ENCODE measurements around the gene OLFML1. TPM values are rescaled to one million over a fixed set of nuclear protein-coding genes. Genes with fewer than 3 reads are reported as not detected.

The OLFML1 gene
- total RNA-seq (2014; rRNA removed; shearing (Covaris generic)): 0.05 TPM in 1 of 2 replicates, not detected in the other
- polyA plus RNA-seq (2014; cell fraction: nucleus; rRNA removed): not detected in 2 replicates

GRCh38 chr11:7485186-7486097 lies at the start of gene OLFML1:
OLFML1 (plus strand) TSS chr11:7485506; CDS start chr11:7485876, 370 bp downstream.
- DNase-seq (ENCODE audit: extremely low read depth, low read depth): no peak

GRCh38 chr11:7436146-7436545 lies 49.2 kb upstream of the OLFML1 start:
- no peak for DNase-seq (ENCODE audit: extremely low read depth, low read depth)

- DNase-seq (ENCODE audit: extremely low read depth, low read depth): no peak
These were observed 48.6 kb upstream of the OLFML1 start for GRCh38 chr11:7436657-7437056.

- no peak for DNase-seq (ENCODE audit: extremely low read depth, low read depth)
These were observed 47.6 kb upstream of the OLFML1 start for GRCh38 chr11:7437696-7438095.

- DNase-seq (ENCODE audit: extremely low read depth, low read depth): no peak
These were observed 45.5 kb upstream of the OLFML1 start for GRCh38 chr11:7439746-7440320.

- peak; percentile 44 for DNase-seq (ENCODE audit: extremely low read depth, low read depth)
These were observed 42.6 kb upstream of the OLFML1 start for GRCh38 chr11:7442588-7443215.

- DNase-seq (ENCODE audit: extremely low read depth, low read depth): no peak
These were observed 41.0 kb upstream of the OLFML1 start for GRCh38 chr11:7444091-7444981.

- no peak for DNase-seq (ENCODE audit: extremely low read depth, low read depth)
These were observed 39.7 kb upstream of the OLFML1 start for GRCh38 chr11:7445564-7445963.

- DNase-seq (ENCODE audit: extremely low read depth, low read depth): no peak
These were observed 37.1 kb upstream of the OLFML1 start for GRCh38 chr11:7448201-7448600.

GRCh38 chr11:7449211-7449840 lies 36.0 kb upstream of the OLFML1 start:
- DNase-seq (ENCODE audit: extremely low read depth, low read depth): no peak

- no peak for DNase-seq (ENCODE audit: extremely low read depth, low read depth)
These were observed 35.5 kb upstream of the OLFML1 start for GRCh38 chr11:7449841-7450214.

GRCh38 chr11:7450836-7451235 lies 34.5 kb upstream of the OLFML1 start:
- DNase-seq (ENCODE audit: extremely low read depth, low read depth): no peak

GRCh38 chr11:7451520-7451919 lies 33.8 kb upstream of the OLFML1 start:
- no peak for DNase-seq (ENCODE audit: extremely low read depth, low read depth)

- DNase-seq (ENCODE audit: extremely low read depth, low read depth): no peak
These were observed 33.3 kb upstream of the OLFML1 start for GRCh38 chr11:7451952-7452494.

GRCh38 chr11:7454854-7455253 lies 30.5 kb upstream of the OLFML1 start:
- DNase-seq (ENCODE audit: extremely low read depth, low read depth): no peak

- DNase-seq (ENCODE audit: extremely low read depth, low read depth): no peak
These were observed 28.1 kb upstream of the OLFML1 start for GRCh38 chr11:7457211-7457610.

- no peak for DNase-seq (ENCODE audit: extremely low read depth, low read depth)
These were observed 22.6 kb upstream of the OLFML1 start for GRCh38 chr11:7462706-7463105.

GRCh38 chr11:7467652-7468051 lies 17.7 kb upstream of the OLFML1 start:
- DNase-seq (ENCODE audit: extremely low read depth, low read depth): no peak

- no peak for DNase-seq (ENCODE audit: extremely low read depth, low read depth)
These were observed 15.9 kb upstream of the OLFML1 start for GRCh38 chr11:7469351-7469865.

GRCh38 chr11:7471071-7471470 lies 14.2 kb upstream of the OLFML1 start:
- no peak for DNase-seq (ENCODE audit: extremely low read depth, low read depth)

All from NCI-H460 (cell line).